GM23248 (cell line): ENCODE measurements around the gene CGAS.
"Not testable (repeated sequence)": the region's sequence is repeated elsewhere in the genome, so short reads cannot be mapped to it uniquely, and the experiment has no call there.

Source experiments
- EZH2 ChIP-seq: fragments of 200-600 bp; sonication (generic); IDR thresholded peaks from 2 replicates; pipeline ENCODE4 v1.6.1; 2018; ENCODE audit warnings: antibody characterized with exemption, mild to moderate bottlenecking; ENCODE audit not compliant: insufficient read depth, poor library complexity, severe bottlenecking
- EZH2phosphoT487 ChIP-seq: fragments of 200-600 bp; sonication (generic); IDR thresholded peaks from 2 replicates; pipeline ENCODE4 v1.6.1; 2018; ENCODE audit warnings: antibody characterized with exemption, moderate library complexity, mild to moderate bottlenecking, low read depth; ENCODE audit not compliant: insufficient read depth

DNA sequence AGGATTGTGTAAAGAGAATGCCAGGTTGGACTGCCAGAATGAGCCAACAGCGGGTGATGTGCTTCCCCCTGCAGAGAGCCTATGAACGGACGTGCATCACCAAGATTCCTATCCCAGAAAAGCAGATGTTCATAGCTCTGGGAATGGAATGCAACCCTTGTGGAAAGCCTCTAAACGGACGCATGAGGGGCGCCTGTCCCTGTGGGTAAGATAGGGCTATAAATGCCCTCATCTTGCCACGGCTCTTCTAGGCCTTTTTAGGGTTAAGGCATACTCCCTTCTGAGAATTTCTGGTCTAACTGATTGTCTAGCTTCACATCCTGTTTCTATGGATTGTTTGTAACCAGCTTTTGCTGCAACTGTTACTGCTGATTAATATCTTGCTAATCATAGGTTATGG, 7.4 kb upstream of the CGAS start:
- not testable (repeated sequence) for TF ChIP-seq EZH2, EZH2phosphoT487
